Esophagus squamous epithelium (tissue), 5 donors: ENCODE measurements around the gene GLRX5. TPM values are rescaled to one million over a fixed set of nuclear protein-coding genes. Genes with fewer than 3 reads are reported as not detected.

Experiments
- DNase-seq: peaks from one replicate; lab custom pipeline; 2025; lab: John Stamatoyannopoulos, UW
- H3K27ac ChIP-seq, 4 donors: fragments of 200-600 bp; sonication (generic); one replicate each; pipeline ENCODE4 v1.5.1; 2016 to 2019; ENCODE audit warnings: mild to moderate bottlenecking in 1 of 4
- H3K27me3 ChIP-seq, 4 donors: fragments of 200-600 bp; sonication (generic); 1 replicate in 3 of 4; 2 replicates in 1 of 4; pipeline versions ENCODE4 v1.5.1 to v1.6.0; 2017 to 2021; ENCODE audit warnings: antibody characterized with exemption in 1 of 4
- H3K36me3 ChIP-seq, 3 donors: fragments of 200-600 bp; sonication (generic); one replicate each; pipeline ENCODE4 v1.5.1; 2016 to 2019
- H3K4me1 ChIP-seq, 3 donors: fragments of 200-600 bp; sonication (generic); one replicate each; pipeline ENCODE4 v1.5.1; 2017 to 2019
- H3K4me3 ChIP-seq, 4 donors: fragments of 200-600 bp; sonication (generic); 1 replicate in 3 of 4; 2 replicates in 1 of 4; pipeline ENCODE4 v1.5.1; 2016 to 2019; ENCODE audit warnings: mild to moderate bottlenecking in 2 of 4, moderate library complexity in 1 of 4
- H3K9me3 ChIP-seq, 3 donors: fragments of 200-600 bp; sonication (generic); one replicate each; pipeline ENCODE4 v1.5.1; 2016 to 2019
- POLR2A ChIP-seq, 4 donors: fragments of 450-650 bp; IDR thresholded peaks; one replicate each; pipeline ENCODE4 v1.6.1; 2017; ENCODE audit warnings: antibody characterized with exemption in 4 of 4, mild to moderate bottlenecking in 4 of 4, moderate library complexity in 3 of 4
- WGBS, 2 donors: methylation state at CpG; one replicate each; pipeline ENCODE4 v1.1.5; 2018; 5-methylcytosine and 5-hydroxymethylcytosine counted together
- intact Hi-C: fragments of 100-400 bp; cut with DNase I; formaldehyde crosslinking; loops from one replicate; pipeline ENCODE4 v1.15.0; 2022
- total RNA-seq, 4 donors: library from RNA; depleted of rRNA; stranded (reverse); fragments of >200 nt; gene quantifications; one replicate each; pipeline ENCODE4 v1.1.0, GENCODE V29; 2016
- TF ChIP-seq, protein P1 (sequence below), 6 experiments: fragments of 450-650 bp in 4 of 6; fragments of 200-600 bp in 2 of 6; sonication (generic) in 2 of 6; IDR thresholded peaks; one replicate each; pipeline ENCODE4 v1.5.1; 2016 to 2019; ENCODE audit warnings: antibody characterized with exemption in 6 of 6, mild to moderate bottlenecking in 4 of 6, moderate library complexity in 4 of 6
- donor health status: DM: yes; HTN: yes; CAD: no.

GLRX5 gene
- total RNA-seq, 4 donors from 2014 or later, result 14.4 to 40.1 (median 32.6) TPM

DNA sequence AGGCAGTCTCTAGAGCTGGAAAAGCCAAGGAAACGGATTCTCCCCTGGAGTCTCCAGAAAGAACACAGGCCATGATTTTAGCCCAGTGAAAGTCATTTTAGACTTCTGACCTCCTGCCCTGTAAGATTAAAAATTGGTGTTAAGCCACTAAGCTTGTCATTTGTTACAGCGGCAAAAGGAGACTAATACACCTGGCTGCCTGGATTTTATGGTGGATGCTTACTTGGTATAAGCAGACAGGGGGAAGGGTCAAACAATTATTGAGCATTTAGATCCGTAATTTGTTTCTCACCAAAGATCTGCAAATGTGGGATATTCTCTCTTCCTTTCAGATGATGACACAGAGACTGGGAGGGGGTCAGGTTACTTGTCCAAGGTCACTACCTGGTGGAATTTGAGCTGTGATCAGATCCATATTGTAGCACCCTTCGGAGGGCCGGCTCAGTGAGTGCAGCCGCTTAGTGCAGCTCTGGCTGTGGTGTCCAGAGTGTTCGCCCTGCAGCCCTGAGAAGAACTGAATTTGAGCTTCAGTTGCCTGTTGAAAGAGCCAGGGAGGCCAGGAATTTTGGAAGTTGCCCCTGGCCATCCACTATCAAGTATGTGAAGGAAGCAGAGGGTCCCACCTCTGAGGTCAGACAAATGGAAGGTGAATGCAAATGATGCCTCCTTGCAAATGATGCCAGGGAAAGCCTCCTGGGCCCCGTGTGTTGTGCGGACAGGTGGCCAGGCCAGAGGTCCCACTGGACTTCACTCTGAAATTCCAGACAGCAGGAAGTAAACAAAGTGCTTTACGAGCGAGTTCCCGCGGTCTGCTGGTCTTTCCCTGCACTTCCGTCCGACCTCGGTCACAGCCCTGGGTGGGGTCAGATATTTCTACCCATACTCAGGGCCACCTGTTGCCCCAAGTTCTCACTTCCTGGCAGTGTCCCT lies 15.1 kb downstream of the GLRX5 start:
- Histone ChIP-seq H3K4me3 (no peak overlapping the region), H3K4me1 (peaks cover 0 to 9% (median 0%) of the 10 kb centered on the region in 3 donors), H3K36me3 (peaks cover 0 to 24% (median 0%) of the 10 kb centered on the region in 3 donors), H3K27ac (no peak overlapping the region), H3K9me3 (no peaks in the 10 kb centered on the region), H3K27me3 (no peaks in the 10 kb centered on the region)
- 86 to 90% methylated on average over 12 to 16 of the region's 16 CpGs for WGBS, 2 donors
- TF ChIP-seq, protein P1, sequence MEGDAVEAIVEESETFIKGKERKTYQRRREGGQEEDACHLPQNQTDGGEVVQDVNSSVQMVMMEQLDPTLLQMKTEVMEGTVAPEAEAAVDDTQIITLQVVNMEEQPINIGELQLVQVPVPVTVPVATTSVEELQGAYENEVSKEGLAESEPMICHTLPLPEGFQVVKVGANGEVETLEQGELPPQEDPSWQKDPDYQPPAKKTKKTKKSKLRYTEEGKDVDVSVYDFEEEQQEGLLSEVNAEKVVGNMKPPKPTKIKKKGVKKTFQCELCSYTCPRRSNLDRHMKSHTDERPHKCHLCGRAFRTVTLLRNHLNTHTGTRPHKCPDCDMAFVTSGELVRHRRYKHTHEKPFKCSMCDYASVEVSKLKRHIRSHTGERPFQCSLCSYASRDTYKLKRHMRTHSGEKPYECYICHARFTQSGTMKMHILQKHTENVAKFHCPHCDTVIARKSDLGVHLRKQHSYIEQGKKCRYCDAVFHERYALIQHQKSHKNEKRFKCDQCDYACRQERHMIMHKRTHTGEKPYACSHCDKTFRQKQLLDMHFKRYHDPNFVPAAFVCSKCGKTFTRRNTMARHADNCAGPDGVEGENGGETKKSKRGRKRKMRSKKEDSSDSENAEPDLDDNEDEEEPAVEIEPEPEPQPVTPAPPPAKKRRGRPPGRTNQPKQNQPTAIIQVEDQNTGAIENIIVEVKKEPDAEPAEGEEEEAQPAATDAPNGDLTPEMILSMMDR (IDR thresholded peaks at IDR 0.05), result no peak
- TF ChIP-seq POLR2A (IDR thresholded peaks at IDR 0.05), result no peak
- DNase-seq, result no peak
- intact Hi-C loops, result no loop called here

DNA sequence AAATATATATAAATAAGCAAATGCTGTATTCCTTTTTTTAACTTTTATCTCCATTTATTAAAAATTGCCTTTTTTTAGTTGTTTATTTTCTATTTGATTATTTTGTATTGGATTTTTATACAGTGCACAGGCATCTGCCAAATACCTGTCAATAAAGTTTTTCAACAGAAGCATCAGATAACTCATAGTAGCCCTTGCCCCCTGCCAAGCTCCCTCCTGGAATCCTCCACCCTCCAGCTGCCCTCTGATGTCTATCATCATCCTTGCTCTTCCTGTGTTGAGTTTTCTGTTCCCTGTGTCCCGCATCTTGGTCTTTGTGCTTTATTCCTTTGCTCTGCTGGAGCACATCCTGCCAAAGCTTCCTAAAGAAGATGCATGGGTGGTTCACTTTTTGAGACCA lies 16.6 kb downstream of the GLRX5 start:
- Histone ChIP-seq H3K4me1 (no peaks in the 10 kb centered on the region), H3K27ac (no peak overlapping the region), H3K36me3 (peaks cover 0 to 19% (median 0%) of the 10 kb centered on the region in 3 donors), H3K27me3 (no peaks in the 10 kb centered on the region), H3K4me3 (no peak overlapping the region), H3K9me3 (no peaks in the 10 kb centered on the region)
- intact Hi-C loops, result no loop called here
- no peak for DNase-seq
- 100% methylated on average over 1 of the region's 1 CpG for WGBS, 2 donors
- TF ChIP-seq, protein P1 (IDR thresholded peaks at IDR 0.05), result no peak
- TF ChIP-seq POLR2A (IDR thresholded peaks at IDR 0.05), result no peak

DNA sequence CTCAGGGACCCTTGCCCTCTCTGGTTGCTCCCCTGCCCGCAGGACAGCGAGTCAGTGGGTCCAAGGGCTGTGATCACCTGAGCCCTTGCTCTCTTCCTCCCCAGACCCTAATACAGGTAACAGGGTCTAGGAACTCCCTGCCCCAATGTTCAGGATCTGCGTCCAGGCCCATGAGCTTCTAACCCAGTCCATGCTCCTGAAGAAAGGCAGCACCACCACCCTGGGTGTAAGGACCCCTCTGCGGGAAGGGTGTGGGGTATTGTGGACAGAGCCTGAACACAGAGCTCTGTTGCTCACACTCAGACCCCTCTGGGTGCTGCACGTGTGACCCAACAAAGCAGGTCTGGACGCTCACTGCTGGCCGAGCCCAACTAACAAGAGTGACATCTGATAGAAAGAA lies 18.3 kb downstream of the GLRX5 start:
- H3K9me3 ChIP-seq, result no peaks in the 10 kb centered on the region
- intact Hi-C loops, result no loop called here

DNA sequence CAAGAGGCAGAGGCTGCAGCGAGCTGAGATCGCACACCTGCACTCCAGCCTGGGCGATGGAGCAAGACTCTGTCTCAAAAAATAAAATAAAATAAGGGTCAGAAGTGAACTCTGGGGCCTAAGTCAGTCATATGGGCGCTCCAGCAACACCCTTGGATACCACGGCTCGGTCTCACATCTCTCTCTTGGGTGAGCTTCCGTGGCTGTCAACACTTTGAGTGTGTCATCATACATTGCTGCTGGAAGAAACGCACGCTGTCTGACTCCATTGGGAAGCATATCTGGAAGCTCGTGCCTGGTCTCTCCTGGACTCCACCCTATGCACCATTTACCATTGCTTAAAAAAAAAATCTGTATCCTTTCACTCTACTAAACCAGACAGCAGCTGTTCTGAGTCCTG lies 20.2 kb downstream of the GLRX5 start:
- Histone ChIP-seq H3K4me1 (peaks cover 0 to 11% (median 0%) of the 10 kb centered on the region in 3 donors), H3K4me3 (no peak overlapping the region), H3K27me3 (no peaks in the 10 kb centered on the region), H3K27ac (no peak overlapping the region), H3K9me3 (no peaks in the 10 kb centered on the region), H3K36me3 (peaks cover 0 to 3% (median 0%) of the 10 kb centered on the region in 3 donors)
- TF ChIP-seq, protein P1 (IDR thresholded peaks at IDR 0.05), result no peak
- TF ChIP-seq POLR2A (IDR thresholded peaks at IDR 0.05), result no peak
- intact Hi-C loops, result no loop called here
- WGBS, 2 donors, result 87 to 92% methylated on average over 10 of the region's 10 CpGs
- DNase-seq, result no peak

More for the DNA sequence above, 18.3 kb downstream of the GLRX5 start:
- Histone ChIP-seq H3K36me3 (peaks cover 0 to 11% (median 0%) of the 10 kb centered on the region in 3 donors), H3K27ac (no peak overlapping the region), H3K4me3 (no peak overlapping the region), H3K27me3 (no peaks in the 10 kb centered on the region), H3K4me1 (no peaks in the 10 kb centered on the region)
- DNase-seq, result no peak
- TF ChIP-seq POLR2A (IDR thresholded peaks at IDR 0.05), result no peak
- TF ChIP-seq, protein P1 (IDR thresholded peaks at IDR 0.05), result no peak
- WGBS, 2 donors, result 73 to 90% methylated on average over 3 to 7 of the region's 7 CpGs

DNA sequence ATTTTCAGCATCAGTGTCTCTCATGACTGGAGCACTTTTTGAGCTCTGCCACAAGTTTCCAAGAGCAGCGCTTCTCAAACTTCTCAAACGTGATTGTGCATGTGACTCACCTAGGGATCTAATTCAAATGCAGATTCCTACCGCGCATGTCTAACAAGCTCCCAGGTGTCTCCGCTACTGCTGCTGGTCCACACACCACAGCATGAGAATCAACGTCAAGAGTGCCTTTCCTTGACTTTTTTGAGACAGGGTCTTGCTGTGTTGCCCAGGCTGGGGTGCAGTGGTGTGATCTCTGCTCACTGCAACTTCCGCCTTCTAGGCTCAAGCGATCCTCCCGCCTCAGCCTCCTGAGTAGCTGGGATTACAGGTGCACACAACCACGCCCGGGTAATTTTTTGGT lies 22.4 kb downstream of the GLRX5 start:
- intact Hi-C loops, result no loop called here

More for the DNA sequence above, 22.4 kb downstream of the GLRX5 start:
- Histone ChIP-seq H3K27ac (no peak overlapping the region), H3K36me3 (no peaks in the 10 kb centered on the region), H3K27me3 (no peaks in the 10 kb centered on the region), H3K4me3 (no peak overlapping the region), H3K9me3 (no peaks in the 10 kb centered on the region), H3K4me1 (peaks cover 0 to 19% (median 0%) of the 10 kb centered on the region in 3 donors)
- TF ChIP-seq POLR2A (IDR thresholded peaks at IDR 0.05), result no peak
- TF ChIP-seq, protein P1 (IDR thresholded peaks at IDR 0.05), result no peak
- DNase-seq, result no peak
- WGBS, 2 donors, result 74 to 79% methylated on average over 10 to 11 of the region's 11 CpGs
